ENCODE results near the gene FOXP1. TPM values are rescaled to one million over a fixed set of nuclear protein-coding genes. Genes with fewer than 3 reads are reported as not detected.

The FOXP1 gene
- total RNA-seq, 1 donor from 2014 or later: 41.2 TPM

- Histone ChIP-seq H3K27ac (replicated peaks) (no peak overlapping the region), H3K27me3 (ENCODE audit: low read depth) (no peaks in the 10 kb centered on the region), H3K9me3 (replicated peaks) (no peaks in the 10 kb centered on the region), H3K36me3 (peaks cover 16% of the 10 kb centered on the region), H3K4me3 (no peak overlapping the region), H3K4me1 (peaks cover 36% of the 10 kb centered on the region)
- DNase-seq: no peak
- intact Hi-C loops (cut with micrococcal nuclease): no loop called here
- TF ChIP-seq CTCF (IDR thresholded peaks at IDR 0.05; ENCODE audit: borderline replicate concordance): no peak
Measured at GRCh38 chr3:71012971-71013370, 570.6 kb downstream of the FOXP1 start.

- Histone ChIP-seq H3K27ac (replicated peaks) (no peak overlapping the region), H3K27me3 (ENCODE audit: low read depth) (no peaks in the 10 kb centered on the region), H3K4me3 (no peak overlapping the region), H3K36me3 (peaks cover 16% of the 10 kb centered on the region), H3K4me1 (peaks cover 39% of the 10 kb centered on the region), H3K9me3 (replicated peaks) (no peaks in the 10 kb centered on the region)
- DNase-seq: no peak
- no peak for TF ChIP-seq CTCF (IDR thresholded peaks at IDR 0.05; ENCODE audit: borderline replicate concordance)
- intact Hi-C loops (cut with micrococcal nuclease): no loop called here
Measured at GRCh38 chr3:71011565-71012287, 571.8 kb downstream of the FOXP1 start.

GRCh38 chr3:71010726-71011455 is 572.6 kb downstream of the FOXP1 start:
- intact Hi-C loops (cut with micrococcal nuclease): no loop called here
- Histone ChIP-seq H3K27me3 (ENCODE audit: low read depth) (no peaks in the 10 kb centered on the region), H3K27ac (replicated peaks) (no peak overlapping the region), H3K36me3 (peaks cover 16% of the 10 kb centered on the region), H3K4me3 (no peak overlapping the region), H3K4me1 (peaks cover 42% of the 10 kb centered on the region), H3K9me3 (replicated peaks) (no peaks in the 10 kb centered on the region)
- DNase-seq: no peak
- no peak for TF ChIP-seq CTCF (IDR thresholded peaks at IDR 0.05; ENCODE audit: borderline replicate concordance)

- Histone ChIP-seq H3K4me1 (peaks cover 50% of the 10 kb centered on the region), H3K27ac (replicated peaks) (peak overlapping the region; percentile 45), H3K9me3 (replicated peaks) (no peaks in the 10 kb centered on the region), H3K27me3 (ENCODE audit: low read depth) (no peaks in the 10 kb centered on the region), H3K36me3 (no peaks in the 10 kb centered on the region), H3K4me3 (no peak overlapping the region)
- intact Hi-C loops (cut with micrococcal nuclease): loop anchor here (5.0 kb wide), 1 partner anchor 59 kb away; no protein-coding TSS in a partner anchor
- no peak for TF ChIP-seq CTCF (IDR thresholded peaks at IDR 0.05; ENCODE audit: borderline replicate concordance)
- no peak for DNase-seq
Measured at GRCh38 chr3:71008350-71008935, 575.1 kb downstream of the FOXP1 start.

- Histone ChIP-seq H3K4me1 (peaks cover 58% of the 10 kb centered on the region), H3K36me3 (no peaks in the 10 kb centered on the region), H3K4me3 (no peak overlapping the region), H3K27ac (replicated peaks) (peak overlapping the region; percentile 45), H3K9me3 (replicated peaks) (no peaks in the 10 kb centered on the region), H3K27me3 (ENCODE audit: low read depth) (no peaks in the 10 kb centered on the region)
- intact Hi-C loops (cut with micrococcal nuclease): loop anchor here (5.0 kb wide), 1 partner anchor 60 kb away; no protein-coding TSS in a partner anchor
- peak; percentile 63 for TF ChIP-seq CTCF (IDR thresholded peaks at IDR 0.05; ENCODE audit: borderline replicate concordance)
- no peak for DNase-seq
Measured at GRCh38 chr3:71006810-71007785, 576.4 kb downstream of the FOXP1 start.
